GM18873 (cell line): ENCODE results near the gene PSENEN.
A peak's percentile ranks its signal among the peaks of the same experiment; 100 is the strongest.

Source experiments
- ATAC-seq: cut with Tn5 transposase; IDR thresholded peaks from one replicate; pipeline ENCODE4 v1.9.1; 2021; ENCODE audit warnings: mild to moderate bottlenecking, moderate library complexity, moderate number of reproducible peaks; ENCODE audit not compliant: unreplicated experiment, low FRiP score

Gene PSENEN, protein sequence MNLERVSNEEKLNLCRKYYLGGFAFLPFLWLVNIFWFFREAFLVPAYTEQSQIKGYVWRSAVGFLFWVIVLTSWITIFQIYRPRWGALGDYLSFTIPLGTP

DNA sequence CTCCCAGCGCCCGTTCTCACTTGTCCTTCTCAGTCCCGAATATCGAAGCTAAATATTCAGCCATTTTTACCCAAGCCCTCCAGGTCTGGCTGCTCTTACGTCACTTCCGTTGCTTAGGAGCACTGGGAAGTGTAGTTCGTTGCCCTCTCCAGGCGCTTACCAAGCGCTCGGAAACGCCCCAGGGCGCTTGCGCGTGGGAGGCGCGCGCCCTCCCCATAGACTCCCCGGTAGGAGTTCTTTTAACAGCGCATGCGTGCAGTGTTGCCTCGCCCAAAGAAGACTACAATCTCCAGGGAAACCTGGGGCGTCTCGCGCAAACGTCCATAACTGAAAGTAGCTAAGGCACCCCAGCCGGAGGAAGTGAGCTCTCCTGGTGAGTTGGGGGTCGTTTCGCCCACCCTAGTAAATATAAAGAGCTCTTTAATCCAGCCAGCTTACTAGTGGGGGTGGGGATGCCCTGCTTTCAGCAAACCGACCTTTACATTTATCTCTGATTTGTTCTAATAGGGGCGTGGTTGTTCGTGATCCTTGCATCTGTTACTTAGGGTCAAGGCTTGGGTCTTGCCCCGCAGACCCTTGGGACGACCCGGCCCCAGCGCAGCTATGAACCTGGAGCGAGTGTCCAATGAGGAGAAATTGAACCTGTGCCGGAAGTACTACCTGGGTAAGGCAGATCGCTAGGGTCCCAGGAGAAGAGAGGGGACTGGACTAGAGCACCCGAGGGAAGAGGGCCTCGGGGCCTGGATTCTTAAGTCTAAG, at the start of gene PSENEN, which contains the start of gene U2AF1L4:
TSS of gene PSENEN (plus strand) at position 324 of the 759 bp plus-strand sequence. CDS start at position 604, 280 bp downstream.
TSS of gene U2AF1L4 (minus strand) at position 91 of the 759 bp plus-strand sequence. CDS start at position 64, 27 bp downstream.
- ATAC-seq: peak; percentile 37

DNA sequence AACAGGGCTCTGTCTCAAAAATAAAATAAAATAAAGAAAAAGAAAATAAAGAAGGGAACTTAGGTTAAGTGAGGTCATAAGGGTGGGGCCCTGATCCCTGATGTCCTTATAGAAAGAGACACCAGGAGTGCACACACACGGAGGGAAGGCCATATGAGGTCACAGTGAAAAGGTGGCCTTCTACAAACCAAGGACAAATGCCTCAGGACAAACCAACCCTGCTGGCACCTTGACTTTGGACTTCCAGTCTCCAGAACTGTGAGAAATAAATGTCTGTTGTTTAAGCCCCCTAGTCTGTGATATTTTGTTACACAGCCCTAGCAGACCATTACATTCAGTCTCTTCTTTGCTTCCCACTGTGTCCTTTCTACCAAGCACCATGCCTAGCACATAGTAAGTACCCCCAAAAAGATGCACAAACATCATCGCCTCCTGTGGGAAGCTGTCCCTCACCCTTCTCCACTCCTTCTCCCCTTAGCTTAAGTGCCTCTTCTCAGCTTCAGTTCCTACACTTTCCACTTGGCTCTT, 49.5 kb upstream of the PSENEN start:
- no peak for ATAC-seq

DNA sequence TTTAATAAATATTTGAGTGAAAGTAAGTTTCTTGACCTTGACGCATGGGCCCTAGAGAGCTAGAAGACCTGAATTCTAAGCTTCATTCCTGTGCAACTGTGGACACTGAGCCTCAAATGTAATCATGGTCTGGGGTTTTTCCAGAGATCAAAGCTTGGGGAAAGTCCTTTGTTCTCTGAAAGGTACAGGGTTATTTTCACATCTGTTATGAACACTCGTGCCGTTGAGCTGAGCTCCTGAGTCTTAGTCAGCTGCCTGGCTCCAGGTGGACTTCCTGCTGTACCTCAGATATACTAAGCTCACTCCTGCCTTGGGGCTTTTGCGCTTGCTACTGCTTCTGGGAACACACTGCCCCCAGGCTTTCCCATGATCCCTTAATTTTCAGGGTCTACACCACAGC, 48.6 kb upstream of the PSENEN start:
- ATAC-seq: no peak

DNA sequence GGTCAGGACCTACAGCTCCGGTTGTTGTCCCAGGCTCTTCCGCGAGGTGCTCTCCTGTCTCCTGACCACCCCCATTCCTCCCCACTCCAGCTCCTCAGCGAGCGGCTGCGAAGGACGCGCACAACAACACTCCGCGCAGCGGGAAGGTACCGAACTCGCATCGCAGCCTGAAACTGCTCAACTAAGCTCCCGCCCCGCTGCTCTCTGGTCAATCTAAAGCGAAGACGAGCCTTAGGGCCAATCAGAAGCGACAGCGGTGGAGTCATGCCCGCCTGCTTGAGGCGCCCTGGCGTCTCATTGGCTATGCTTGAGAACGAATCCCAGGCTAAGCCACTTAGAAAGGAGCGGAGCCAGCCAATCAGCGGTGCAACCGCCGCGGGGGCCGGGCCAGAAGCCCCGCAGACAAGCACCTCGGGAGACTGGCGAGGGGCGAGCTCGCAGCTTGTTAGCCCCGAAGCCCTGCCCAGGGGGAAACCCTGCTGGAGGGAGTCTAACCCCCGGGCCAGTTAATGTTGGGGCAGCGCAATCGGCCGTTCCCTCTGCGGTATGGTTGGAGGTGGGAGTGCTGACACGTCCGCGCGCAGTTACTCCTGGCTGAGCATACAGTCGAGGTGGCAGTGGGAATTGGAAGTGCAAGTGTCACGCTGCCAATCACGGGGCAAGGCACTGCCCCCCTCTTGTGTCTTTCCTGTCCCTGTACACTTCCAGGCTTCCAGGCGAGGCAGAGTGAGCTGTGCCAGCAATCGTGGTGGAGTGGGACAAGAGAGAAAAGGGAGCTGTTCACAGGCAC, 43.0 kb upstream of the PSENEN start:
- ATAC-seq: peak; percentile 89

DNA sequence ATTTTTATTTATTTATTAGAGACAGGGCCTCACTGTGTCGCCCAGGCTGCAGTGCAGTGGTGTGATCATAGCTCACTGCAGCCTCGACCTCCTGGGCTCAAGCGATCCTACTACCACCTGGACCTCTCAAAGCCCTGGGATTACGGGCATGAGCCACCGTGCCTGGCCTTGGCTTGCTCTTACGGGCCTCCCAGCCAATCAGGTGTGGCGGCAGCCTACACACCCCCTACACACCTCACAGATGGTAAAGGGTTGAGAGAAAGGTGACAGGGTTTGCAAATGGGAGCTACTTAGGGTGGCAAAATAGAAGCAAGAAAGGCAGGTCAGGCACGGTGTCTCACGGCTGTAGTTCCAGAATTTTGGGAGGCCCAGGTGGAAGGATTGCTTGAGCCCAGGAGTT, 42.1 kb upstream of the PSENEN start:
- no peak for ATAC-seq

DNA sequence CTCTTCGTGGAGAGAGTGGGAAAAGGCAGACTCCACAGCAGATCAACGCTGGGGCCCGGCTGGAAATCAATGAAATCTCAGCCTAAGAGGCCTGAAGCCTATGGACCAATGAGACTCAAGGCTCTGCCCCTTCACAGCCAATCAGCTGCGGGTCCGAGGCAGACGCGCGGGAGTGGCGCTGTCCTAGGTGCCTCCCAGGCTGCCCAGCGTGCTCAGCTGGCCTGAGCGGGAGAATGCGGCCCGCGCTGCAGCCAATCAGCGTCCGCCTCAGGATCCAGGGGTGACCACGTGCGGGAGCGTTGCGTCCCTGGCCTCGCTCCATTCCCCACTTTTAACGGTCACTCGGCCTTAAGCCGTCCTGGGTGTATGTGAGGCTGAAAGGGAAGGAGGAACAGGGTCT, 41.2 kb upstream of the PSENEN start, which contains the start of gene ZBTB32:
TSS of gene ZBTB32 (plus strand) at position 341 of the 400 bp plus-strand sequence. CDS start 10,069 bp downstream, outside the sequence.
- ATAC-seq: no peak

DNA sequence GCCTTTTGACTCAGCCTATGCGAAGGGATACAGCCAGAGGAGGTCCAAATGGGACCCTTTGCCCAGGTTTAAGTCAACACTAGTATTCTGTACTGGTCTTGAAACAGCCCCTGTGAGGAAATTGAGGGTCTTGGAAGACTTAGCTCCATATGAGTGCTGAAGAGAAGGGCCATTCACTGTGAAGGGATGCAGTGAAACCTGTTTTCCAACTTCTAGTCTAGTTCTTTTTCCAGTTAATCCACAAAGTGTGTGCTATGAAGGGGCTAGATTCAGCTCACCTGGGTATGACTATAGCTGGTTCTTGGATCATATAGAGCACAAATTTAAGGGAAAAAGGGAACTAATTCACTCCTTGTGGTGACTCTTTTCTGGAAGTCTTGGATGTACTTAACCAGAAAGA, 37.1 kb upstream of the PSENEN start:
- no peak for ATAC-seq

DNA sequence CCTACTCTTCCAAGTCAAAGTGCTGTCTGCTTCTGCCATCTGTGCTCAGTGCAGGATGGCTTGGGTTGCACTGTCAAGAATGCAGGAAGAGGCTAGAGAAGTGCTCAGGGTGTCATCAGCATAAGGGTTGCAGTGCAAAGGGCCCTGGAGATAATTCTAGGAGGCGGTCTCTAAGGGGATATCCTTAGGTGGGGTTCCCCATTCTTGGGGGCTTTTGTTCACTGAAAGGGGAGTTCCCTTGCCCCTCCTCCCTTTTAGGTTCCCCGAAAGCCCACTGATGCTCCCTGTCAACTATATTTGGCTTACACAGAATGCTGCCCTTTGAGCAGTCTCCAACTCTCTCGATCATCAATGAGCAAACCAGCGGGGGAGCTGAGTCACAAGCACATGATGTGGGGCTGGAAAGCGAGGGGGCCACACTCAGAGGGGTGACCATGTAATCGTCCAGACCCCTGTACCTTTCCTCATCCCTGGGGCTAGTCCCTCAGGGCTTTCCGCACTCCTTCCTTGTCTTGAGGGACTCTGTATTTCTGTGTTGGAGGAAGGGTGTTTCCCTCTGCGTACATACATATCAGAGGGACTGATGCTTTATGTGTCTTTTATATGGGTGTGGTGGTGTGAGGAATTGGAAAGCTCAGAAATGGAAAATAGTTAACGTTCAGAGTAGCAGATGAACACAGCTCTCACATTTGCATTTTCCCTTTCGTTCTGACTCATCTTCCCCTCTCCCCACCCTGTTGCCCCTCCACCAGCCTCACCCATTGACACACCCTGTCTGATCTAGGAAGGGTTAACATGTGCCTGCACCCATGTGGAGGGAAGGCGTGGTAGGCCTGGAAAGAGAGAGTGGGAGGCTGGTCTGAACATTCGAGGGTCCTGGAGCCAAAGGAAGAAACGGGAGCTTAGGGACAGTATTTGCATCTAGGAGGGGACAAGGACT, 34.4 kb upstream of the PSENEN start:
- ATAC-seq: no peak

DNA sequence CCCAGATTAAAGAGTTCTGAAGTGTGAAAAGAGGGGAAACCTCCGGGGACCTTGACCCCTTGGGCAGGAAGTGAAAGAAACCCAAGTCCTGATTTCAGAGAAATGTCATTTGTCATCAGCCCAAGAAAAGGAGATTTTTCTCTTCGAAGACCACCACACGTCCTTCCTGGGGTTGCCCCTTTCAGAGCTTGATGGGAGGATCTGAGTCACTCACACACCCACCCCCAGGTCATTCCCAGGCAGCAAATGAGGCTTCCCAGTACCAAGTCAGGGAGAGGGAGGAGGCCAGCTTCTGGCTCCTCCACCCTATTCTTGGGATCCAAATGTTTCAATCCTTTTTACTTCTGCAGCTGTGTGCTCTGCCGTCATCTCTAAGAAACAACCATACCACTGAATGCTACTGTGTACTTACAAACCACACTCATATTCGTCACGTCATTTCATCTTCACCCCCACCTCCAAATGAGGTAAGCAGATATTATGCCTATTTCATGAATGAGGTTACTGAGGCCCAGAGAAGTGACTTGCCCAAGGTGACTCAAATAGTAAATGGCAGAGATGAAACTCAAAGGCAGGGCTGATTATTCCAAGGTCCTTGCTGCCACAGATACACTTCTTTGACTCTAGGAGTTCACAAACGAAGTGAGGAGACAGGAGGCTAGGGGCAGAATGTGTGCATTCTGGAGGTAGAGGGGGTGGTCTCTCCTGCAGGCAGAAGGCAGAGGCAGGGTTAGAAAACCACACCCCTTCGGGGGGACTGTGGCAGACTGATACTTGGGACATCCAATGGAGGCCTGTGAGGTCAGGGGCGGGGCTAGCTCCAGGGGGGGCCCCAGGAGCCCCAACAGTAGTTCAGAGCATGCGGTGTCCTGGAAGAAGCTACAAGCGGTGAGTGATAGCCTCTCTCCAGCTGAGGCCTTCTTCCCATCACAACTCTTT, 32.6 kb upstream of the PSENEN start:
- no peak for ATAC-seq

DNA sequence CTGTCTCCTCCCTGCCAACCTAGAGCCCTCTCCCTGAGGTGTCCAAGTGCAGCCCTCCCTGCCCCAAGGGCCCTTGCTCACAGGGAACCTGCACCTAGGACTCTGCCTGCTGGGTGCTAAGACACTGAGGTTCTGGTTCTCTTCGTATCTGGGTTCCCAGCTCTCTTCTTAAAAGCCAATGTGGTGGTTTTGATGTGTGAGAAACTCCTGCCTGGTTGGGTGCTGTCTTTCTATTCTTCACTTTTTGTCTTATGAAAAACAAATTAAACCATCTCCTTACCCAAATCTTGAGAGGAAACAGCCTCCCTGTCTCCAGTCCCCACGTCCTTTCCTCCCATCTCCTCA, 32.0 kb upstream of the PSENEN start:
- ATAC-seq: no peak

DNA sequence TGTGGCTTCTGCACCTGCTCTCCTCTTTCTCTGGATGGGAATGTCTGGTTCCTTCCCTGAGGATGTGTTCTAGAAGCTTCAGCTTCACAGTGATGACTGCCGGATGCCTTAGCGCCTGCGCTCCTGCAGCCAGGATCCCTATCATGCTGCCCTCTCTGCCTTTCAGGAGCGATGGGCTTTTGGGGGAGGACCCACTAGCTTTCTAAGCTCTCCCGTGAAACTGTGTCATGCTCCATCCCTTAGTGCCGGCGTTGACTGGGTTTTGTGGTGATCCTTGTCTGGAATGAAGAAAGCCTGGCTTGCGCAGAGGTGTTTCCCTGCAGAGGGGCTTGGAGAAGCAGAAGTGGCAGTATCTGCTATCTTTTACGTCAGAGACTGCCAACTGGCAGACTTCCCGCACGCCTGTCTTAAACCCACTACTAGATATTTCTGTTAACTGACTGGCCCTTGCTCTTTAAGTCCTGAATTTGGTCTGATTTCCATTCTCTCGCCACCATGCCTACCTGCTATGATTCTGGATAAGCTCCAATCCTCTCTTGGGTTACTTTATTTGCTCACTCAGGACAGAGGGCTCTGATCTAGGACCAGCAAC, 31.5 kb upstream of the PSENEN start:
- no peak for ATAC-seq

DNA sequence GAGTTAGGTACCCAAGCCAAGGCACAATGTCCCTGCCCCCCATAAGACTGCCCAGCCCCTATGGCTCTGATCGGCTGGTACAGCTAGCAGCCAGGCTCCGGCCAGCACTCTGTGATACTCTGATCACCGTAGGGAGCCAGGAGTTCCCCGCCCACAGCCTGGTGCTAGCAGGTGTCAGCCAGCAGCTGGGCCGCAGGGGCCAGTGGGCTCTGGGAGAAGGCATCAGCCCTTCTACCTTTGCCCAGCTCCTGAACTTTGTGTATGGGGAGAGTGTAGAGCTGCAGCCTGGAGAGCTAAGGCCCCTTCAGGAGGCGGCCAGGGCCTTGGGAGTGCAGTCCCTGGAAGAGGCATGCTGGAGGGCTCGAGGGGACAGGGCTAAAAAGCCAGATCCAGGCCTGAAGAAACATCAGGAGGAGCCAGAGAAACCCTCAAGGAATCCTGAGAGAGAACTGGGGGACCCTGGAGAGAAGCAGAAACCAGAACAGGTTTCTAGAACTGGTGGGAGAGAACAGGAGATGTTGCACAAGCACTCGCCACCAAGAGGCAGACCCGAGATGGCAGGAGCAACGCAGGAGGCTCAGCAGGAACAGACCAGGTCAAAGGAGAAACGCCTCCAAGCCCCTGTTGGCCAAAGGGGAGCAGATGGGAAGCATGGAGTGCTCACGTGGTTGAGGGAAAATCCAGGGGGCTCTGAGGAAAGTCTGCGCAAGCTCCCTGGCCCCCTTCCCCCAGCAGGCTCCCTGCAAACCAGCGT, 30.7 kb upstream of the PSENEN start:
- no peak for ATAC-seq

DNA sequence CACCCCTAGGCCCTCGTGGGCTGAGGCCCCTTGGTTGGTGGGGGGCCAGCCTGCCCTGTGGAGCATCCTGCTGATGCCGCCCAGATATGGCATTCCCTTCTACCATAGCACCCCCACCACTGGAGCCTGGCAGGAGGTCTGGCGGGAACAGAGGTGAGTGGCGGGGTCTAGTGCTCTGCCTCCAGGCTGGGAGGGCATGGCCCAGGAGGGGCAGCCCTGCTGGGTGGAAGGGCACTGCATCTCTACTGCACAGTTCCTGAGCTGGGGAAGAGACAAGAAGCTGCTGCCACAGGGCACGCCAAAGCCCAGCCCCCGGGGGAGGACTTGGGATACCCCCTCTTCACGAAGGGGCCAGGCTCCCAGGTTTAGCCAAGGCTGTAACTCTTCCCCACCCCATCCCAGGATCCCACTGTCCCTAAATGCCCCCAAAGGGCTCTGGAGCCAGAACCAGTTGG, 30.1 kb upstream of the PSENEN start:
- no peak for ATAC-seq

DNA sequence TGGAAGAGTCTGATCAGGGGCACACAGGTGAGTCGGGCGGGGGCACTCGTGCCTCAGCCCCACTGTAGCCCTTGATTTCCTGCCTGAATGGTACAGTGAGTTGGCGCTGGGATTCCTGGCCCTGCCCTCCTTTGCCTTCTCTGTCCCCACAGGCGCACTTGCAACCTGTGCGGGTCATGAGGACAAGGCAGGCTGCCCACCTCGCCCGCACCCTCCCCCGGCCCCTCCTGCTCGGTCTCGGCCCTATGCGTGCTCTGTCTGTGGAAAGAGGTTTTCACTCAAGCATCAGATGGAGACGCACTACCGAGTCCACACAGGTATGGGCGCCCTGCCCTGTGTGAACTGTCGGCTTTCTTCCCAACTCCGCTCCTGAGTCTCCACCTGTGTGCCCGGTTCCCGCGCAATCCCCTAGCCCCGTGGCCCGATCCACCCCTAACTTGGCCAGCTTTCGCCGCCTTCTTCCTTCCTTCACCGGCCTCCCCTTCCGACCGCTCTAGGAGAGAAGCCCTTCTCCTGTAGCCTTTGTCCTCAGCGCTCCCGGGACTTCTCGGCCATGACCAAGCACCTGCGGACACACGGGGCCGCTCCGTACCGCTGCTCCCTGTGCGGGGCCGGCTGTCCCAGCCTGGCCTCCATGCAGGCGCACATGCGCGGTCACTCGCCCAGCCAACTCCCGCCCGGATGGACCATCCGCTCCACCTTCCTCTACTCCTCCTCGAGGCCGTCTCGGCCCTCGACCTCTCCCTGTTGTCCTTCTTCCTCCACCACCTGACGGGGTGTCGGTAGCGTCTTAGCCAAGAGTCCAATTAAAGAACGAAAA, 29.3 kb upstream of the PSENEN start:
- peak; percentile 11 for ATAC-seq

DNA sequence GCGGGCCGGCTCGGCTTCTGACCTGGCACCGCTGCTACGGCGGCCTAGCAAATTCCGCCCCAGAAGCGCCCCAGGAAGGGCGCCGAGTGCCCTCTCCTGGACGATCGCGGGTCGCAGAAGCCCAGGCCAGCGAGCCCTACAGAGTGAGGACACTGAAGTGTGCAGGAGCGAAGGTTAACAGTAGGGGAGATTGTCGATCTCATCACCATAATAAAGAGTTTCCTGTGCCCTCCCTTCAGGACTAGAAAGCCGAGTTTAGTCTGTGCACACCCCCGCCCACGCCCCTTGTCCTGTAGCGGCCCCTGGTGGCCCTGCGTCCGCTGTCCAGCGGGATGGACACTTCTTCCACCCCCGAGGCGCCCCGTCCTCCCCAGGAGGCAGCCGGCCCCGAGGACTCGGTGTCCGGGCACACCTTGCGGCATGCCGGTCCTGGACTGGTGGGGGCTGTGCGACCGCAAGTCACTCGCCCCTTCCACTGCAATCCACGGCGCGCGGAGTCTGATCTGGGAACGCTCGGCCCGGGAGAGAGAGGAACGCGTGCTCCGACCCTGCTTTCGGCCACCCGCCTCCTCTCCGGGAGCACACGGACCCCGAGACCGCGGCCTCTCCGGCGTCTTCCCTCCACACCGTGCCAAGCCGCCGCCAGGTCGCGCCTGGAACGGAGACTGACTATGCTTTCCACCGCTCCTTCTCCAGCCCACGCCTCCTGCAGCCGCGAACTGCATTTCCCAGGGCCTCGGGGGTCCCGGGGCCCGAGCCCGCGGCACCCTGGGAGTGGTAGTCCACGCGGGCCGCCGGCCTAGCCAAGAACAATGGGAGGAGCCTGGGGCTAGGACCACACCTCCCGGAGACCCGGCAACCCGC, 28.4 kb upstream of the PSENEN start:
- peak; percentile 44 for ATAC-seq
